AG04450 (cell line): ENCODE measurements around the gene C6orf52. TPM values are rescaled to one million over a fixed set of nuclear protein-coding genes. Genes with fewer than 3 reads are reported as not detected.

ENCODE experiments used
- CTCF ChIA-PET: fragments of 300-600, 350-600 bp; formaldehyde crosslinking; extraction: SDS; loops from one replicate; lab custom pipeline; 2022; ENCODE audit warnings: antibody characterized with exemption, inconsistent platforms; lab: Charles Lee
- POLR2A ChIA-PET: fragments of 350-600 bp; formaldehyde crosslinking; extraction: SDS; loops from one replicate; lab custom pipeline; 2021; ENCODE audit warnings: antibody characterized with exemption, inconsistent platforms; lab: Yijun Ruan, JAX
- DNase-seq: peaks from one replicate; pipeline ENCODE4 v3.0.0-alpha.2; 2011; ENCODE audit warnings: low read depth, low spot score
- H3K27ac ChIP-seq: one replicate; pipeline ENCODE4 v1.5.1; 2012; ENCODE audit warnings: low read depth, low read length, control low read depth
- H3K27me3 ChIP-seq: one replicate; pipeline ENCODE4 v1.6.0; 2012; ENCODE audit warnings: low read length; ENCODE audit not compliant: control insufficient read depth, insufficient read depth
- H3K4me3 ChIP-seq: 2 replicates; pipeline ENCODE4 v1.5.1; 2011; ENCODE audit warnings: mild to moderate bottlenecking, low read depth, low read length, control low read depth
- H3K9me3 ChIP-seq: 2 replicates; pipeline ENCODE4 v1.5.1; 2012; ENCODE audit warnings: low read length; ENCODE audit not compliant: control insufficient read depth, insufficient read depth
- CTCF ChIP-seq: IDR thresholded peaks from 2 replicates; pipeline ENCODE4 v1.5.1; 2011; ENCODE audit warnings: low read depth, low read length, control low read depth, inconsistent platforms
- polyA plus RNA-seq: library from polyadenylated mRNA; depleted of rRNA; stranded (reverse); fragments of >200 nt; gene quantifications from 2 replicates; pipeline ENCODE4 v1.2.3, GENCODE V29; 2011

C6orf52 gene
- polyA plus RNA-seq, 1 experiment, result 0.74 TPM

- DNase-seq, result no peak
- Histone ChIP-seq H3K9me3 (no peaks in the 10 kb centered on the region; the same call in 1 of the 2 replicates), H3K27me3 (no peaks in the 10 kb centered on the region), H3K27ac (no peak overlapping the region), H3K4me3 (no peak overlapping the region)
- ChIA-PET POLR2A (no interaction called here), CTCF (interaction anchor here (1.5 kb wide), 1 partner anchor 165 kb away, joined by 4 read pairs; no protein-coding TSS in a partner anchor)
- TF ChIP-seq CTCF, result no peak
These were observed 51.2 kb downstream of the C6orf52 start for GRCh38 chr6:10643201-10643651.

GRCh38 chr6:10641528-10641927, 52.9 kb downstream of the C6orf52 start:
- no peaks in the 10 kb centered on the region; the same call in 1 of the 2 replicates for H3K9me3 ChIP-seq
- H3K4me3 ChIP-seq, result no peak overlapping the region
- no peak for DNase-seq
- H3K27me3 ChIP-seq, result no peaks in the 10 kb centered on the region
- CTCF ChIA-PET, result no interaction called here
- H3K27ac ChIP-seq, result no peak overlapping the region
- POLR2A ChIA-PET, result no interaction called here
- TF ChIP-seq CTCF, result no peak

- Histone ChIP-seq H3K9me3 (no peaks in the 10 kb centered on the region; the same call in 1 of the 2 replicates), H3K27ac (no peak overlapping the region), H3K27me3 (no peaks in the 10 kb centered on the region), H3K4me3 (no peak overlapping the region)
- no peak for TF ChIP-seq CTCF
- ChIA-PET CTCF (no interaction called here), POLR2A (no interaction called here)
- no peak for DNase-seq
These were observed 54.0 kb downstream of the C6orf52 start for GRCh38 chr6:10640412-10640811.

- H3K27me3 ChIP-seq, result no peaks in the 10 kb centered on the region
- no peak for TF ChIP-seq CTCF
- H3K4me3 ChIP-seq, result no peak overlapping the region
- H3K9me3 ChIP-seq, result no peaks in the 10 kb centered on the region
- ChIA-PET POLR2A (no interaction called here), CTCF (no interaction called here)
- no peak overlapping the region for H3K27ac ChIP-seq
- DNase-seq, result peak; percentile 66
These were observed 61.2 kb downstream of the C6orf52 start for GRCh38 chr6:10633216-10633615.

- no peak overlapping the region for H3K27ac ChIP-seq
These were observed 64.2 kb downstream of the C6orf52 start for GRCh38 chr6:10630178-10630577.

More at GRCh38 chr6:10630178-10630577, 64.2 kb downstream of the C6orf52 start:
- H3K9me3 ChIP-seq, result no peaks in the 10 kb centered on the region
- no peak overlapping the region for H3K4me3 ChIP-seq
- H3K27me3 ChIP-seq, result no peaks in the 10 kb centered on the region
- no peak for DNase-seq
- ChIA-PET POLR2A (no interaction called here), CTCF (interaction anchor here (0.7 to 1.6 kb wide), 2 partner anchors 12 to 659 kb away, joined by 4 to 5 read pairs; no protein-coding TSS in a partner anchor)
- no peak for TF ChIP-seq CTCF
